ENCODE measurements around the gene ABCD1.
"Not testable (repeated sequence)": the region's sequence is repeated elsewhere in the genome, so short reads cannot be mapped to it uniquely, and the experiment has no call there.

Gene ABCD1

DNA sequence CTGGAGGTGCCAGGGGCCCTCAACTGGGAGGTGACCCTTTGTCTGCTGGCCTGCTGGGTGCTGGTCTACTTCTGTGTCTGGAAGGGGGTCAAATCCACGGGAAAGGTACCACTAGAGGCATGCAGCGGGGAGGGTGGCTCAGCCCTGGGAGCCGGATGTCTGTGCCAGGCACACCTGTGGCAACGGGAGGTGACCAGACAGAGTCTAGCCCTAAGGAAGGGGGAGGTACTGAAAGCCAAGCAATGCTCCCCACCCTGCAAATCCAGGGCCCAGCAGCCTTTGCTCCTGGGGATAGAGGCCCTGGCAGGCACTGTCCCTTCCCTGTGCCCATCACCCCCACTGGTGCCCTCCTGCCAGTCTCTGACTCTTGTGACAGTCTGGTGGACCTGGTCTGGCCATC lies 32.7 kb upstream of the ABCD1 start:
- no peak for TF ChIP-seq Cebpa-rat (IDR thresholded peaks at IDR 0.05)
- no peak overlapping the region for H3K27ac ChIP-seq
- H3K4me1 ChIP-seq, result peaks cover 0 to 20% (median 11%) of the 10 kb centered on the region in 10 experiments; a peak in 12 of 20 replicates
- peaks cover 0 to 60% (median 29%) of the 10 kb centered on the region in 11 experiments; a peak in 18 of 22 replicates for H4K20me1 ChIP-seq
- H3K4me3 ChIP-seq, result no peak overlapping the region
- H3K9ac ChIP-seq, result no peak overlapping the region
- peaks cover 0 to 19% (median 10%) of the 10 kb centered on the region in 11 experiments; a peak in 11 of 22 replicates for H3K9me3 ChIP-seq (replicated peaks in 1 of 11)
- peaks cover 0 to 9% (median 0%) of the 10 kb centered on the region in 11 experiments; a peak in 3 of 22 replicates for H3K36me3 ChIP-seq
- peak overlapping the region in 6 of 11 experiments; percentile 32 to 53 (median 42); a peak in 11 of 22 replicates for H3K4me2 ChIP-seq
- H3K27me3 ChIP-seq, result peaks cover 11 to 55% (median 29%) of the 10 kb centered on the region in 11 experiments; a peak in 21 of 22 replicates

GRCh38 chrX:153692611-153693156 lies 32.0 kb upstream of the ABCD1 start:
- Histone ChIP-seq H3K4me2 (peak overlapping the region in 6 of 11 experiments; percentile 32 to 53 (median 42); a peak in 12 of 22 replicates), H3K9me3 (replicated peaks in 1 of 11) (peaks cover 0 to 16% (median 10%) of the 10 kb centered on the region in 11 experiments; a peak in 9 of 22 replicates), H3K4me3 (no peak overlapping the region), H3K27me3 (peaks cover 11 to 62% (median 34%) of the 10 kb centered on the region in 11 experiments; a peak in 21 of 22 replicates), H3K4me1 (peaks cover 0 to 20% (median 10%) of the 10 kb centered on the region in 10 experiments; a peak in 12 of 20 replicates), H3K9ac (peak overlapping the region in 1 of 11 experiments; percentile 18; a peak in 1 of 22 replicates), H3K36me3 (peaks cover 0 to 14% (median 0%) of the 10 kb centered on the region in 11 experiments; a peak in 7 of 22 replicates), H4K20me1 (peaks cover 0 to 66% (median 33%) of the 10 kb centered on the region in 11 experiments; a peak in 19 of 22 replicates), H3K27ac (no peak overlapping the region)
- TF ChIP-seq Cebpa-rat (IDR thresholded peaks at IDR 0.05), result no peak

- Histone ChIP-seq H3K9me3 (replicated peaks in 1 of 11) (peaks cover 0 to 16% (median 10%) of the 10 kb centered on the region in 11 experiments; a peak in 9 of 22 replicates), H3K4me2 (peak overlapping the region in 5 of 11 experiments; percentile 32 to 53 (median 49); a peak in 4 of 22 replicates), H3K36me3 (peaks cover 0 to 17% (median 3%) of the 10 kb centered on the region in 11 experiments; a peak in 11 of 22 replicates), H3K27me3 (peaks cover 17 to 67% (median 40%) of the 10 kb centered on the region in 11 experiments), H3K4me1 (peaks cover 0 to 20% (median 10%) of the 10 kb centered on the region in 10 experiments; a peak in 12 of 20 replicates), H3K9ac (no peak overlapping the region), H3K27ac (no peak overlapping the region), H3K4me3 (no peak overlapping the region), H4K20me1 (peaks cover 3 to 73% (median 40%) of the 10 kb centered on the region in 11 experiments; a peak in 21 of 22 replicates)
- no peak for TF ChIP-seq Cebpa-rat (IDR thresholded peaks at IDR 0.05)
Measured at GRCh38 chrX:153693216-153694086, 31.2 kb upstream of the ABCD1 start.

- H3K36me3 ChIP-seq, result peaks cover 0 to 25% (median 11%) of the 10 kb centered on the region in 11 experiments; a peak in 13 of 22 replicates
- peaks cover 10 to 82% (median 48%) of the 10 kb centered on the region in 11 experiments; a peak in 21 of 22 replicates for H4K20me1 ChIP-seq
- not testable (repeated sequence) for H3K9ac ChIP-seq, H3K27ac ChIP-seq, H3K4me2 ChIP-seq, H3K4me3 ChIP-seq
- peaks cover 0 to 16% (median 10%) of the 10 kb centered on the region in 11 experiments; a peak in 9 of 22 replicates for H3K9me3 ChIP-seq (replicated peaks in 1 of 11)
- H3K27me3 ChIP-seq, result peaks cover 24 to 68% (median 41%) of the 10 kb centered on the region in 11 experiments
- peaks cover 0 to 20% (median 10%) of the 10 kb centered on the region in 10 experiments; a peak in 12 of 20 replicates for H3K4me1 ChIP-seq
Measured at GRCh38 chrX:153694256-153694655, 30.4 kb upstream of the ABCD1 start.

- Histone ChIP-seq H3K27me3 (peaks cover 30 to 69% (median 42%) of the 10 kb centered on the region in 11 experiments), H3K4me1 (peaks cover 0 to 18% (median 10%) of the 10 kb centered on the region in 10 experiments; a peak in 12 of 20 replicates), H4K20me1 (peaks cover 10 to 82% (median 52%) of the 10 kb centered on the region in 11 experiments; a peak in 21 of 22 replicates), H3K4me3 (no peak overlapping the region), H3K27ac (no peak overlapping the region), H3K36me3 (peaks cover 0 to 30% (median 15%) of the 10 kb centered on the region in 11 experiments; a peak in 13 of 22 replicates), H3K9me3 (replicated peaks in 1 of 11) (peaks cover 0 to 12% (median 6%) of the 10 kb centered on the region in 11 experiments; a peak in 9 of 22 replicates), H3K4me2 (no peak overlapping the region), H3K9ac (no peak overlapping the region)
- no peak for TF ChIP-seq Cebpa-rat (IDR thresholded peaks at IDR 0.05)
Measured at GRCh38 chrX:153694687-153695270, 29.9 kb upstream of the ABCD1 start.

DNA sequence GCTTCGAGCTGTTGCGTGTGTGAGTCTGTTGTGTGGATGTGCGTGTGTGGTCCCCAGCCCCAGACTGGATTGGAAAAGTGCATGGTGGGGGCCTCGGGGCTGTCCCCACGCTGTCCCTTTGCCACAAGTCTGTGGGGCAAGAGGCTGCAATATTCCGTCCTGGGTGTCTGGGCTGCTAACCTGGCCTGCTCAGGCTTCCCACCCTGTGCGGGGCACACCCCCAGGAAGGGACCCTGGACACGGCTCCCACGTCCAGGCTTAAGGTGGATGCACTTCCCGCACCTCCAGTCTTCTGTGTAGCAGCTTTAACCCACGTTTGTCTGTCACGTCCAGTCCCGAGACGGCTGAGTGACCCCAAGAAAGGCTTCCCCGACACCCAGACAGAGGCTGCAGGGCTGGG lies 28.6 kb upstream of the ABCD1 start:
- H3K27ac ChIP-seq, result no peak overlapping the region
- H3K27me3 ChIP-seq, result peaks cover 37 to 73% (median 49%) of the 10 kb centered on the region in 11 experiments
- H3K9ac ChIP-seq, result no peak overlapping the region
- peaks cover 21 to 86% (median 66%) of the 10 kb centered on the region in 11 experiments; a peak in 21 of 22 replicates for H4K20me1 ChIP-seq
- no peak overlapping the region for H3K4me3 ChIP-seq
- H3K9me3 ChIP-seq (replicated peaks in 1 of 11), result peaks cover 0 to 4% (median 0%) of the 10 kb centered on the region in 11 experiments; a peak in 1 of 22 replicates
- TF ChIP-seq Cebpa-rat (IDR thresholded peaks at IDR 0.05), result no peak
- H3K36me3 ChIP-seq, result peaks cover under 1 to 42% (median 19%) of the 10 kb centered on the region in 11 experiments; a peak in 13 of 22 replicates
- H3K4me2 ChIP-seq, result no peak overlapping the region
- H3K4me1 ChIP-seq, result peaks cover 5 to 24% (median 20%) of the 10 kb centered on the region in 10 experiments

DNA sequence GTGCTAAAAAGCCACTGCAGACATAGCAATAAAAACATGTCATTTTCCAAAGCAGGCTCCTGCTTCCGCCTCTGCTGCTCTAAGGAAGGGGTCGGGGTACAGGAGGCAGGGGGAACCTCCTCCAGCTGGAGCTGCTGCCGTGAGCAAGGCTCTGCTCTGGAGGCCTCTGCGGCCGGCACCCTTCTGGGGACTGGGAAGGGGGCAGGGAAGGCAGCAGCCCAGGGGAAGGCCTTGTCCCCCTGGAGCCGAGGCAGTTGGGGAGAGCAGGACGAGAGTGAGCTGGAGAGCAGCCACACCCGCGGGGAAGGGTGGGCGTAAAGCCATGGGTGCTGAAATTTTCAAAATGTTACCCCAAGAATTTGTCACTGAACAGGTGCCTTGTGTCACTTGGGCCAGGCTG lies 28.1 kb upstream of the ABCD1 start:
- not testable (repeated sequence) for H3K4me3 ChIP-seq; H3K9me3 ChIP-seq (replicated peaks in 1 of 11); H3K27ac ChIP-seq; H3K9ac ChIP-seq; H3K4me2 ChIP-seq
- H3K36me3 ChIP-seq, result peaks cover 5 to 46% (median 22%) of the 10 kb centered on the region in 11 experiments; a peak in 17 of 22 replicates
- H3K4me1 ChIP-seq, result peaks cover 9 to 29% (median 24%) of the 10 kb centered on the region in 10 experiments
- H3K27me3 ChIP-seq, result peaks cover 42 to 77% (median 54%) of the 10 kb centered on the region in 11 experiments
- H4K20me1 ChIP-seq, result peaks cover 26 to 87% (median 70%) of the 10 kb centered on the region in 11 experiments; a peak in 21 of 22 replicates

- peaks cover 16 to 29% (median 26%) of the 10 kb centered on the region in 10 experiments for H3K4me1 ChIP-seq
- not testable (repeated sequence) for H3K27ac ChIP-seq; H3K4me2 ChIP-seq; H3K4me3 ChIP-seq; H3K9ac ChIP-seq; H3K9me3 ChIP-seq (replicated peaks in 1 of 11)
- H3K36me3 ChIP-seq, result peaks cover 11 to 53% (median 25%) of the 10 kb centered on the region in 11 experiments; a peak in 20 of 22 replicates
- peaks cover 29 to 87% (median 73%) of the 10 kb centered on the region in 11 experiments; a peak in 21 of 22 replicates for H4K20me1 ChIP-seq
- peaks cover 48 to 84% (median 60%) of the 10 kb centered on the region in 11 experiments for H3K27me3 ChIP-seq
Measured at GRCh38 chrX:153696986-153697722, 27.5 kb upstream of the ABCD1 start.

Measured in BLaER1 treated with 17β-estradiol and CSF1 and Interleukin-3, amounts not matched to agents 10 nM and 100 nM (cell line).